ENCODE measurements around the gene ACTL6B. TPM values are rescaled to one million over a fixed set of nuclear protein-coding genes. Genes with fewer than 3 reads are reported as not detected.
A peak's percentile ranks its signal among the peaks of the same experiment; 100 is the strongest.
"Not testable (repeated sequence)": the region's sequence is repeated elsewhere in the genome, so short reads cannot be mapped to it uniquely, and the experiment has no call there.

The ACTL6B gene
- total RNA-seq (2014; rRNA removed; shearing (Covaris generic); ENCODE audit: low replicate concordance), result not detected in 2 replicates

- DNase-seq (ENCODE audit: low read depth), result peak; percentile 47
- in situ Hi-C loops (cut with HindIII; ENCODE audit: low pct_unique_long_range_greater_than_20kb, low sequenced_read_pairs), result no loop called here
Observed at GRCh38 chr7:100655908-100656674, at the start of gene ACTL6B. Gene ACTL6B (minus strand): TSS chr7:100656448. CDS start chr7:100656354, 94 bp downstream.

GRCh38 chr7:100705320-100705752 is 49.1 kb upstream of the ACTL6B start:
- in situ Hi-C loops (cut with HindIII; ENCODE audit: low pct_unique_long_range_greater_than_20kb, low sequenced_read_pairs), result no loop called here
- no peak for DNase-seq (ENCODE audit: low read depth)

GRCh38 chr7:100701089-100701488 is 44.8 kb upstream of the ACTL6B start:
- in situ Hi-C loops (cut with HindIII; ENCODE audit: low pct_unique_long_range_greater_than_20kb, low sequenced_read_pairs); DNase-seq (ENCODE audit: low read depth): not testable (repeated sequence)

GRCh38 chr7:100699018-100699417 is 42.8 kb upstream of the ACTL6B start:
- no peak for DNase-seq (ENCODE audit: low read depth)
- in situ Hi-C loops (cut with HindIII; ENCODE audit: low pct_unique_long_range_greater_than_20kb, low sequenced_read_pairs), result no loop called here

- in situ Hi-C loops (cut with HindIII; ENCODE audit: low pct_unique_long_range_greater_than_20kb, low sequenced_read_pairs), result no loop called here
- DNase-seq (ENCODE audit: low read depth), result no peak
Observed at GRCh38 chr7:100696123-100696521, 39.9 kb upstream of the ACTL6B start.

GRCh38 chr7:100694098-100694745 is 38.0 kb upstream of the ACTL6B start, which contains the start of gene GIGYF1:
Gene GIGYF1 (minus strand): TSS chr7:100694250. CDS start chr7:100688238, 6,012 bp downstream.
- in situ Hi-C loops (cut with HindIII; ENCODE audit: low pct_unique_long_range_greater_than_20kb, low sequenced_read_pairs), result no loop called here
- DNase-seq (ENCODE audit: low read depth), result no peak

- no peak for DNase-seq (ENCODE audit: low read depth)
- in situ Hi-C loops (cut with HindIII; ENCODE audit: low pct_unique_long_range_greater_than_20kb, low sequenced_read_pairs), result no loop called here
Observed at GRCh38 chr7:100693312-100694097, 37.3 kb upstream of the ACTL6B start.

- in situ Hi-C loops (cut with HindIII; ENCODE audit: low pct_unique_long_range_greater_than_20kb, low sequenced_read_pairs), result no loop called here
- DNase-seq (ENCODE audit: low read depth), result no peak
Observed at GRCh38 chr7:100692578-100692961, 36.3 kb upstream of the ACTL6B start.

GRCh38 chr7:100691676-100692577 is 35.7 kb upstream of the ACTL6B start:
- in situ Hi-C loops (cut with HindIII; ENCODE audit: low pct_unique_long_range_greater_than_20kb, low sequenced_read_pairs), result no loop called here
- peak; percentile 57 for DNase-seq (ENCODE audit: low read depth)

- no peak for DNase-seq (ENCODE audit: low read depth)
- in situ Hi-C loops (cut with HindIII; ENCODE audit: low pct_unique_long_range_greater_than_20kb, low sequenced_read_pairs), result no loop called here
Observed at GRCh38 chr7:100689230-100690135, 33.2 kb upstream of the ACTL6B start.

GRCh38 chr7:100688326-100688860 is 32.1 kb upstream of the ACTL6B start:
- DNase-seq (ENCODE audit: low read depth), result no peak

GRCh38 chr7:100687751-100688300 is 31.6 kb upstream of the ACTL6B start:
- in situ Hi-C loops (cut with HindIII; ENCODE audit: low pct_unique_long_range_greater_than_20kb, low sequenced_read_pairs), result no loop called here
- no peak for DNase-seq (ENCODE audit: low read depth)

More at GRCh38 chr7:100688326-100688860, 32.1 kb upstream of the ACTL6B start:
- in situ Hi-C loops (cut with HindIII; ENCODE audit: low pct_unique_long_range_greater_than_20kb, low sequenced_read_pairs), result no loop called here

- in situ Hi-C loops (cut with HindIII; ENCODE audit: low pct_unique_long_range_greater_than_20kb, low sequenced_read_pairs), result no loop called here
Observed at GRCh38 chr7:100687261-100687660, 31.0 kb upstream of the ACTL6B start.

GRCh38 chr7:100686822-100687211 is 30.6 kb upstream of the ACTL6B start:
- no peak for DNase-seq (ENCODE audit: low read depth)
- in situ Hi-C loops (cut with HindIII; ENCODE audit: low pct_unique_long_range_greater_than_20kb, low sequenced_read_pairs), result no loop called here

More at GRCh38 chr7:100687261-100687660, 31.0 kb upstream of the ACTL6B start:
- DNase-seq (ENCODE audit: low read depth), result no peak

- no peak for DNase-seq (ENCODE audit: low read depth)
- in situ Hi-C loops (cut with HindIII; ENCODE audit: low pct_unique_long_range_greater_than_20kb, low sequenced_read_pairs), result no loop called here
Observed at GRCh38 chr7:100686201-100686821, 30.1 kb upstream of the ACTL6B start.

GRCh38 chr7:100685631-100686145 is 29.4 kb upstream of the ACTL6B start:
- in situ Hi-C loops (cut with HindIII; ENCODE audit: low pct_unique_long_range_greater_than_20kb, low sequenced_read_pairs), result no loop called here
- no peak for DNase-seq (ENCODE audit: low read depth)
